SK-N-SH treated with all-trans-retinoic acid at 6 μM for 48 hours (cell line): ENCODE measurements around the gene FNDC11.

ENCODE experiments used
- ATAC-seq: fragments of 200-7000 bp; cut with Tn5 transposase; 3 replicates; pipeline ENCODE4 v1.9.1; 2020; ENCODE audit warnings: mild to moderate bottlenecking, moderate library complexity
- ARNTL ChIP-seq: fragments of 450-650 bp; formaldehyde crosslinking; IDR thresholded peaks from 2 replicates; pipeline ENCODE4 v1.5.0; 2020; ENCODE audit warnings: low read depth, mild to moderate bottlenecking, moderate library complexity, borderline replicate concordance
- BACH2 ChIP-seq: fragments of 250-450 bp; sonication (Bioruptor Pico); IDR thresholded peaks from 2 replicates; pipeline ENCODE4 v1.9.0; 2021; ENCODE audit warnings: mild to moderate bottlenecking, borderline replicate concordance
- CREB5 ChIP-seq: fragments of 250-450 bp; sonication (Bioruptor Pico); IDR thresholded peaks from 2 replicates; pipeline ENCODE4 v1.5.1; 2020; ENCODE audit warnings: low read depth, mild to moderate bottlenecking, moderate library complexity
- ESRRG ChIP-seq: fragments of 250-450 bp; sonication (Bioruptor Pico); IDR thresholded peaks from 2 replicates; pipeline ENCODE4 v1.6.1; 2021; ENCODE audit warnings: mild to moderate bottlenecking
- GLIS3 ChIP-seq: fragments of 250-450 bp; sonication (Bioruptor Pico); IDR thresholded peaks from 2 replicates; pipeline ENCODE4 v1.5.0; 2020; ENCODE audit warnings: mild to moderate bottlenecking, moderate library complexity
- ISL1 ChIP-seq: fragments of 250-450 bp; sonication (Bioruptor Pico); IDR thresholded peaks from 2 replicates; pipeline ENCODE4 v2.1.2; 2022; ENCODE audit warnings: mild to moderate bottlenecking, moderate library complexity
- OSR1 ChIP-seq: fragments of 250-450 bp; sonication (Bioruptor Pico); IDR thresholded peaks from 2 replicates; pipeline ENCODE4 v1.8.0; 2022; ENCODE audit warnings: moderate library complexity, mild to moderate bottlenecking, inconsistent platforms
- POU6F1 ChIP-seq: fragments of 250-450 bp; sonication (Bioruptor Pico); IDR thresholded peaks from 2 replicates; pipeline ENCODE4 v1.8.0; 2021; ENCODE audit warnings: low read depth, mild to moderate bottlenecking, moderate library complexity, borderline replicate concordance
- PPARA ChIP-seq: fragments of 250-450 bp; sonication (Bioruptor Pico); IDR thresholded peaks from 2 replicates; pipeline ENCODE4 v1.5.0; 2020; ENCODE audit warnings: mild to moderate bottlenecking, borderline replicate concordance
- RARB ChIP-seq: fragments of 250-450 bp; sonication (Bioruptor Pico); IDR thresholded peaks from 2 replicates; pipeline ENCODE4 v1.8.0; 2021; ENCODE audit warnings: mild to moderate bottlenecking, moderate library complexity
- SNAI2 ChIP-seq: fragments of 250-450 bp; sonication (Bioruptor Pico); IDR thresholded peaks from 2 replicates; pipeline ENCODE4 v1.5.0; 2020; ENCODE audit warnings: mild to moderate bottlenecking, moderate library complexity
- TOX ChIP-seq: fragments of 250-450 bp; sonication (Bioruptor Pico); IDR thresholded peaks from 2 replicates; pipeline ENCODE4 v1.8.0; 2021; ENCODE audit warnings: mild to moderate bottlenecking, moderate library complexity, borderline replicate concordance
- ZC3H10 ChIP-seq: fragments of 250-450 bp; sonication (Bioruptor Pico); IDR thresholded peaks from 2 replicates; pipeline ENCODE4 v1.5.1; 2021; ENCODE audit warnings: mild to moderate bottlenecking, moderate library complexity
- ZFP30 ChIP-seq: fragments of 450-650 bp; formaldehyde crosslinking; IDR thresholded peaks from 2 replicates; pipeline ENCODE4 v1.5.0; 2022; ENCODE audit warnings: mild to moderate bottlenecking, moderate library complexity
- ZNF565 ChIP-seq: fragments of 450-650 bp; formaldehyde crosslinking; conservative IDR thresholded peaks from 2 replicates; pipeline ENCODE4 v1.5.0; 2020; ENCODE audit warnings: low read depth, mild to moderate bottlenecking, moderate library complexity
- ZNF8 ChIP-seq: fragments of 450-650 bp; formaldehyde crosslinking; IDR thresholded peaks from 2 replicates; pipeline ENCODE4 v1.5.0; 2020; ENCODE audit warnings: mild to moderate bottlenecking, moderate library complexity
- TF ChIP-seq, protein P1 (sequence below): fragments of 250-450 bp; sonication (Bioruptor Pico); IDR thresholded peaks from 2 replicates; pipeline ENCODE4 v1.8.0; 2020; ENCODE audit warnings: mild to moderate bottlenecking, moderate library complexity, borderline replicate concordance
- TF ChIP-seq, protein P2 (sequence below): fragments of 250-450 bp; sonication (Bioruptor Pico); IDR thresholded peaks from 2 replicates; pipeline ENCODE4 v1.5.1; 2021; ENCODE audit warnings: mild to moderate bottlenecking, moderate library complexity

FNDC11 gene

DNA sequence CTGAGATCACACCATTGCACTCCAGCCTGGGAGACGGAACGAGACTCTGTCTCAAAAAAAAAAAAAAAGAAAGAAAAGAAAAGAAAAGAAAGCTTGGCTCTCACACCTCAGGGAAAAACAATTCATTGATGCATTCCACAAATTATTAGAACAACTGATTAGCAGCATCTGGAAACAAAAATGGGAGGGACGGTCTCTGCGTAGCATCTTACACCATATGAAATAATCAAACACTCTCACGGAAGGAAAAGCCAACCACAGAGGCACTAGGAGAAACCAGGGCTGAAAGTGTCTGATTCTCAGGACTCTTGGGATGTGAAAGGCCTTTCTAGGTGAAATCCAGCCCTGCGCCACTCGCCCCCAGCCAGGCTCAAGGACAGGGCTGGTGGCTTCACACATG, 22.4 kb downstream of the FNDC11 start (continued):
- TF ChIP-seq PPARA (CRISPR knock-in tag) (no peak), ESRRG (CRISPR knock-in tag) (no peak), OSR1 (CRISPR knock-in tag) (no peak), ZC3H10 (CRISPR knock-in tag) (no peak), SNAI2 (CRISPR knock-in tag) (no peak), ISL1 (CRISPR knock-in tag) (no peak), ZFP30 (CRISPR knock-in tag) (no peak)
- TF ChIP-seq, protein P1, sequence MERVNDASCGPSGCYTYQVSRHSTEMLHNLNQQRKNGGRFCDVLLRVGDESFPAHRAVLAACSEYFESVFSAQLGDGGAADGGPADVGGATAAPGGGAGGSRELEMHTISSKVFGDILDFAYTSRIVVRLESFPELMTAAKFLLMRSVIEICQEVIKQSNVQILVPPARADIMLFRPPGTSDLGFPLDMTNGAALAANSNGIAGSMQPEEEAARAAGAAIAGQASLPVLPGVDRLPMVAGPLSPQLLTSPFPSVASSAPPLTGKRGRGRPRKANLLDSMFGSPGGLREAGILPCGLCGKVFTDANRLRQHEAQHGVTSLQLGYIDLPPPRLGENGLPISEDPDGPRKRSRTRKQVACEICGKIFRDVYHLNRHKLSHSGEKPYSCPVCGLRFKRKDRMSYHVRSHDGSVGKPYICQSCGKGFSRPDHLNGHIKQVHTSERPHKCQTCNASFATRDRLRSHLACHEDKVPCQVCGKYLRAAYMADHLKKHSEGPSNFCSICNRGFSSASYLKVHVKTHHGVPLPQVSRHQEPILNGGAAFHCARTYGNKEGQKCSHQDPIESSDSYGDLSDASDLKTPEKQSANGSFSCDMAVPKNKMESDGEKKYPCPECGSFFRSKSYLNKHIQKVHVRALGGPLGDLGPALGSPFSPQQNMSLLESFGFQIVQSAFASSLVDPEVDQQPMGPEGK (CRISPR knock-in tag) = no peak

DNA sequence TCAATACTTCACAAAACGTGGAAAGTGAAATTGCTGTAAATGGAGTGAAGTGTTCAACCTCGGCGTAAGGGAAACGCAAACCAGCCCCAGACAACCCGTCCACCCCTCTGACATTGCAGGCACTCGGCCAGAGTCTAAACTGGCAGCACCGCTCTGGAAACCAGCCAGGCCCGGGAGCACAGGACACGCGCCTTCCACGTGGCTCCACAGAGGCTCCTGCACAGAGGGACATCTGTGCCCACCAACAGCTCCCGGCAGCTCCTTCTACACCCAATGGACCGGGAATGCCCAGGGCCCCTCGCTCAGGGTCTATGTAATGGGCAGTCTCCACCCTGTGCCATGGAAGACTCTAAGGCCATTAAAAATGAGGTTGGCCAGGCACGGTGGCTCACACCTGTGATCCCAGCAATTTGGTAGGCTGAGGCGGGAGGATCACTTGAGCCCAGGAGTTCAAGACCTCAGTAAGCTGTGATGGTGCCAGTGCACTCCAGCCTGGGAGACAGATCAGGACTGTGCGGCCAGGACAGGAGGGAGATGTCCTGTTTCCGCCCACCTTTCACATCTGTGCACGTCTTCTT, 23.4 kb downstream of the FNDC11 start:
- no peak for TF ChIP-seq GLIS3
- TF ChIP-seq ISL1 (CRISPR knock-in tag) = no peak
- no peak for TF ChIP-seq ZNF8 (CRISPR knock-in tag)
- TF ChIP-seq ZNF565 (CRISPR knock-in tag) = no peak
- TF ChIP-seq BACH2 = no peak
- TF ChIP-seq CREB5 (CRISPR knock-in tag) = no peak
- TF ChIP-seq TOX (CRISPR knock-in tag) = no peak
- no peak for TF ChIP-seq SNAI2 (CRISPR knock-in tag)
- TF ChIP-seq ARNTL = no peak
- TF ChIP-seq ESRRG (CRISPR knock-in tag) = no peak
- TF ChIP-seq RARB (CRISPR knock-in tag) = no peak
- TF ChIP-seq ZC3H10 (CRISPR knock-in tag) = no peak
- TF ChIP-seq POU6F1 = no peak
- TF ChIP-seq, protein P2, sequence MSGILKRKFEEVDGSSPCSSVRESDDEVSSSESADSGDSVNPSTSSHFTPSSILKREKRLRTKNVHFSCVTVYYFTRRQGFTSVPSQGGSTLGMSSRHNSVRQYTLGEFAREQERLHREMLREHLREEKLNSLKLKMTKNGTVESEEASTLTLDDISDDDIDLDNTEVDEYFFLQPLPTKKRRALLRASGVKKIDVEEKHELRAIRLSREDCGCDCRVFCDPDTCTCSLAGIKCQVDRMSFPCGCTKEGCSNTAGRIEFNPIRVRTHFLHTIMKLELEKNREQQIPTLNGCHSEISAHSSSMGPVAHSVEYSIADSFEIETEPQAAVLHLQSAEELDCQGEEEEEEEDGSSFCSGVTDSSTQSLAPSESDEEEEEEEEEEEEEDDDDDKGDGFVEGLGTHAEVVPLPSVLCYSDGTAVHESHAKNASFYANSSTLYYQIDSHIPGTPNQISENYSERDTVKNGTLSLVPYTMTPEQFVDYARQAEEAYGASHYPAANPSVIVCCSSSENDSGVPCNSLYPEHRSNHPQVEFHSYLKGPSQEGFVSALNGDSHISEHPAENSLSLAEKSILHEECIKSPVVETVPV (CRISPR knock-in tag) = no peak
- TF ChIP-seq, protein P1 (CRISPR knock-in tag) = no peak
- no peak for TF ChIP-seq PPARA (CRISPR knock-in tag)
- no peak for TF ChIP-seq ZFP30 (CRISPR knock-in tag)
- ATAC-seq = no peak

DNA sequence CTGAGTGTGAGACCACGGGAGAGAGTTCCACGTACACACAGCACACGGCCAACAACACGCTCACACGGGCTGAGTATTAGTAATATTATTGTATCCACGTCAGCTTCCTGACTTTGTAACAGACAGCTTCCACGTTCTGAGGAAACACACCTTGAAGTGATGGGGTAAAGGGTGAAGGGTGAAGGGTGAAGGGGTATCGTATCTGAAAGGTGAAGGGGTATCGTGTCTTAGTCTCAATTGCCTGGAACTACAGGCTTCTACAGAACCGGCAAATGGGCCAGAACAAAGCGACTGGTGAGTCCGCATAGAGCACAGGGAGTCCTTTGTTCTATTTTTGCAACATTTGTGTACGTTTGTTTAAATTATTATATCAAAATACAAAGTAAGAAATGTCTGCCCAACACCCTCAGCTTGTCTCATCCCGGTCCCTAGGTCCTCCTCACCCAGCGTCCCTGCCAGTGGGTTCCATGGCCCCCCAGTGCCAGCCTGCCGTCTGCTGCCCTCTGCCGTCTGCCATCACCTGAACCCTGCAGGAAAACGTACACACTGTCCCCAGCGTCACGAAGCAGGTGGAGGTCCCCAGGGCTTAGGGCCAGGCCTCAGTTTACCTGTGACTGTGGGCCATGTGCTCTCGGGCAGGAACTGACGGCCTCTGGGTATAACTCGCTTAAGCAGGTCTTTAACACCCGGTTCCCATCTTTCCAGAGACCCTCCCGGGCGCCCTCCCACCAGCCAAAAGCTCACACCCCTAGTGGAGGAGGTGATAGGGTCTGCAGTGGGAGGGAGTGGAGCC, 24.5 kb downstream of the FNDC11 start:
- no peak for ATAC-seq
- TF ChIP-seq, protein P2 (CRISPR knock-in tag) = no peak
- no peak for TF ChIP-seq ARNTL
